Hepatocyte (in vitro differentiated cells): ENCODE measurements around the gene FMNL1.

Source experiments
- EZH2 ChIP-seq: fragments of 200-600 bp; sonication (generic); IDR thresholded peaks from 2 replicates; pipeline ENCODE4 v1.6.1; 2016; ENCODE audit warnings: antibody characterized with exemption, mild to moderate bottlenecking, borderline replicate concordance
- EZH2phosphoT487 ChIP-seq: fragments of 200-600 bp; sonication (generic); IDR thresholded peaks from one replicate; pipeline ENCODE4 v1.6.1; 2018; ENCODE audit warnings: antibody characterized with exemption, mild to moderate bottlenecking, low read depth, moderate library complexity; ENCODE audit not compliant: unreplicated experiment, severe bottlenecking
- TF ChIP-seq, protein P1 (sequence below): fragments of 200-600 bp; sonication (generic); IDR thresholded peaks from 2 replicates; pipeline ENCODE4 v1.5.1; 2016; ENCODE audit warnings: antibody characterized with exemption, mild to moderate bottlenecking; ENCODE audit not compliant: poor library complexity

DNA sequence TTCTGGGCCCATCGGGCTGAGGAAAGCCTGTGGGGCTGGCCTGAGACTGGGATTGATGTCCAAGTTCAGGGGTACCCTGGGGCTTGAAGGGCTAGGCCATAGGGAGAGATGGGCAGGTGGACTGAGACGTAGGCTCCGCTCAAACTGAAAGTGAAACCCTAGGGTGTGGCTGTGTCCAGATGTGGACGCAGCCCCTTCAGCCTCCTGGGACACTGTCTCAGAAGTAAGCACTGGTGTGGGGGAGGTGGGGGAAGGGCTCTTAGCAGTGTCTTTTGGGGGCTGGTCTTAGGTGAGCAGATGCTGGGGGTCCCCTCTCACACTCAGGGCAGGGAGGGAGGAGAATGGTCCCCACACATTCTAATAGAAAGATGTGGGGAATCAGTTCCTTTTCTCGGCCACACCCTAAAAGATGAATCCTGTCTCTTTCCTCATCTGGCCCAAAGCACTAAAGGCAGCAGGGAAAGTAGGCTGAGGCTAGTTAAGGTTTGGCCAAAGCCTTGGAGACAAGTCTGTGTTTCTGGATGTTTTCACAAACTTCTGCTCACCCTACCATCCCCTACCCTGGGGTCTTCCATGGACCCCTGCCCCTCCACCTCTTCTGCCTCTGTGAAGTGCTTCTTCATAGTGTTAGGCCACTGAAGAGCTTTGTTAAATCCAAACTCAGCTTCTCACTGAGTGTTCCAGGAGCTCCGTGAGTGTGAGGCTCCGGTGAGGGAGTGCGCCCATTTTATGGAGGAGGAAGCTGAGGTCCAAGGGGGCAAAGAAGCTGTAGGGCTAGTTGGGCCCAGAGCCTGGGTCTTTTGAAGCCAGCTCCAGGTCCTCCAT lies 5.6 kb downstream of the FMNL1 start:
- TF ChIP-seq, protein P1, sequence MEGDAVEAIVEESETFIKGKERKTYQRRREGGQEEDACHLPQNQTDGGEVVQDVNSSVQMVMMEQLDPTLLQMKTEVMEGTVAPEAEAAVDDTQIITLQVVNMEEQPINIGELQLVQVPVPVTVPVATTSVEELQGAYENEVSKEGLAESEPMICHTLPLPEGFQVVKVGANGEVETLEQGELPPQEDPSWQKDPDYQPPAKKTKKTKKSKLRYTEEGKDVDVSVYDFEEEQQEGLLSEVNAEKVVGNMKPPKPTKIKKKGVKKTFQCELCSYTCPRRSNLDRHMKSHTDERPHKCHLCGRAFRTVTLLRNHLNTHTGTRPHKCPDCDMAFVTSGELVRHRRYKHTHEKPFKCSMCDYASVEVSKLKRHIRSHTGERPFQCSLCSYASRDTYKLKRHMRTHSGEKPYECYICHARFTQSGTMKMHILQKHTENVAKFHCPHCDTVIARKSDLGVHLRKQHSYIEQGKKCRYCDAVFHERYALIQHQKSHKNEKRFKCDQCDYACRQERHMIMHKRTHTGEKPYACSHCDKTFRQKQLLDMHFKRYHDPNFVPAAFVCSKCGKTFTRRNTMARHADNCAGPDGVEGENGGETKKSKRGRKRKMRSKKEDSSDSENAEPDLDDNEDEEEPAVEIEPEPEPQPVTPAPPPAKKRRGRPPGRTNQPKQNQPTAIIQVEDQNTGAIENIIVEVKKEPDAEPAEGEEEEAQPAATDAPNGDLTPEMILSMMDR: no peak
- TF ChIP-seq EZH2phosphoT487 (no peak), EZH2 (no peak)
